GM21515 (cell line): ENCODE data around the gene CASZ1.

Source experiments
- ATAC-seq: cut with Tn5 transposase; IDR thresholded peaks from one replicate; pipeline ENCODE4 v1.9.1; 2021; ENCODE audit not compliant: unreplicated experiment

CASZ1 gene

DNA sequence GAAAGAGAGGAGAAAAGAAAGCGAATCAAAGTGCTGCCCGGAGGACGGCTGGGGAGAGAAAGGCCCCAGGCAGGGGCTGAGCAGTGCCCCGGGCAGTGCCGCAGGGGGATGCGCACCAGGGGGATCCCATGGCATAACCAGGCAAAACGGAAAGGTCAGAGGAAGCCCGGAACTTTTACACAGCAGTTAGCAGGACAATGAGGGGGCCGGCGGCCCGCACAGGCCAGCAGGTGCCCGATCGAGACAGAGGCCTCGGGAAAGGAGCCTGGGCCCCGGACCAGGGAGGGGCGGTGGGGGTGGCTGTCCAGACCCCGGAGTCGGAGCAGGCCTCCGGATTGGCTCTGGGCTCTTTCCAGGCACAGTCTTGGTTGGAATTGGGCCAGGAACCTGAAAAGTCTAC lies 86.8 kb downstream of the CASZ1 start:
- ATAC-seq, result no peak

DNA sequence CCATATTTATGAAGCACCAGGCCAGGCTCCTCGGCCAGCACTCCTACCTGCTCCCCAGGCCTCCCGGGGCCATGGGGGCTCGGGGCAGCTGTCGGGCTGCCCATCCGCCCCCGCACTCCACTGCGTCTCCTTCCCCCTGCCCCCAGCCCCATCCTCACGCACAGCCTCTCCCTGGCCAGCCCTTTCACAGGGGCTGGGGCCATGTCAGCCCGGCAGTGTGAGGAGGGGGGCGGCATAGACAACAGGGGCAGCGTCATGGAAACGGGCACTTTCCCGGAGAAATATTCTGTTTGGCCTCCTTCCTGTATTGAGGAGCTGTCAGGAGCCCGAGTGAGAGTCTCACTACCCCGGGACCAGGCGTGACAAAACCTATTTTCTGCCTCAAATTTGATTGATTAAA lies 87.3 kb downstream of the CASZ1 start:
- no peak for ATAC-seq

DNA sequence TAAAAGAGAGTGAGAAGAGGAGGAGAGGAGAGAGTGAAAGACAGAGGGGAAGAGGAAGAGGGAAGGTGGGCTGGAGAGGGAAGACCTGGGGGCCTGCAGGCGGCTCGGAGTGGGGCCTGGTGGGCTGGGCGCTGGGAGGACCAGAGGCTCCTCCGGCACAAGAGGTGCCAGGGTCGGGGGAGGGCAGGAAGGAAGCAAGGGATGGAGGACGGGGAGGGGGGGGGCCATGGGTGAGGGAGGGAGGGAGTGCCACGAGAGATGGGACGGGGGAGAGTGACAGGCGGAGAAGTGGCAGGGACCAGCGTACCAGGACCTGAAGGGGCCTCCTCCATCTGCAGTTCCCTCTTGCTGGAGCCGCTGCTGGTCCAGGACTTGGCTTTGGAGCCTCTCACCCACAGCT lies 87.7 kb downstream of the CASZ1 start:
- no peak for ATAC-seq

- no peak for ATAC-seq
These were observed 89.2 kb downstream of the CASZ1 start for GRCh38 chr1:10707208-10707607.

GRCh38 chr1:10706376-10706913 lies 90.0 kb downstream of the CASZ1 start:
- ATAC-seq, result no peak

GRCh38 chr1:10705953-10706352 lies 90.5 kb downstream of the CASZ1 start:
- ATAC-seq, result no peak

- no peak for ATAC-seq
These were observed 92.0 kb downstream of the CASZ1 start for GRCh38 chr1:10704368-10704882.

GRCh38 chr1:10703702-10704101 lies 92.7 kb downstream of the CASZ1 start:
- no peak for ATAC-seq

DNA sequence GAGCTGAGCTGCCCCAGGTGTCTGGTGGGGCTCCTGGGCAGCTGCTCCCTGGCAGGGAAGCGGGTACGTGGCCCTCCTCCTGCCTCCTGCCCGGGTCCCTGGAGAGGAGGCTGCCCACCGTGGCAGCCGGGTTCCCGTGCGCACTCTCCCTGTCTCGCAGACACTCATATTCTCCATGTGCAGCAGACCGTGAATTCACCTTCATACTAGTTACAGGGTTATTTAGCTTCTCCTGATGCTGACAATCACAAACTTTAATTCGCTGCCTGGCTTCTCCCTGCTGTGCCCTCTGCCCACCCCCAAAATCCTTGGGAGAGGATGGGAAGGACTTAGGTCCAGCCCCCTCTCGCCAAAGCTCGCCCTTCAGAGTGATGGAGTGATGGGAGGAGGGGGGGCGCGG lies 95.3 kb downstream of the CASZ1 start:
- ATAC-seq, result no peak

- no peak for ATAC-seq
These were observed 97.0 kb downstream of the CASZ1 start for GRCh38 chr1:10699470-10699835.

- ATAC-seq, result no peak
These were observed 97.5 kb downstream of the CASZ1 start for GRCh38 chr1:10698726-10699469.

GRCh38 chr1:10697621-10698160 lies 98.8 kb downstream of the CASZ1 start:
- no peak for ATAC-seq

- no peak for ATAC-seq
These were observed 99.5 kb downstream of the CASZ1 start for GRCh38 chr1:10696977-10697376.

DNA sequence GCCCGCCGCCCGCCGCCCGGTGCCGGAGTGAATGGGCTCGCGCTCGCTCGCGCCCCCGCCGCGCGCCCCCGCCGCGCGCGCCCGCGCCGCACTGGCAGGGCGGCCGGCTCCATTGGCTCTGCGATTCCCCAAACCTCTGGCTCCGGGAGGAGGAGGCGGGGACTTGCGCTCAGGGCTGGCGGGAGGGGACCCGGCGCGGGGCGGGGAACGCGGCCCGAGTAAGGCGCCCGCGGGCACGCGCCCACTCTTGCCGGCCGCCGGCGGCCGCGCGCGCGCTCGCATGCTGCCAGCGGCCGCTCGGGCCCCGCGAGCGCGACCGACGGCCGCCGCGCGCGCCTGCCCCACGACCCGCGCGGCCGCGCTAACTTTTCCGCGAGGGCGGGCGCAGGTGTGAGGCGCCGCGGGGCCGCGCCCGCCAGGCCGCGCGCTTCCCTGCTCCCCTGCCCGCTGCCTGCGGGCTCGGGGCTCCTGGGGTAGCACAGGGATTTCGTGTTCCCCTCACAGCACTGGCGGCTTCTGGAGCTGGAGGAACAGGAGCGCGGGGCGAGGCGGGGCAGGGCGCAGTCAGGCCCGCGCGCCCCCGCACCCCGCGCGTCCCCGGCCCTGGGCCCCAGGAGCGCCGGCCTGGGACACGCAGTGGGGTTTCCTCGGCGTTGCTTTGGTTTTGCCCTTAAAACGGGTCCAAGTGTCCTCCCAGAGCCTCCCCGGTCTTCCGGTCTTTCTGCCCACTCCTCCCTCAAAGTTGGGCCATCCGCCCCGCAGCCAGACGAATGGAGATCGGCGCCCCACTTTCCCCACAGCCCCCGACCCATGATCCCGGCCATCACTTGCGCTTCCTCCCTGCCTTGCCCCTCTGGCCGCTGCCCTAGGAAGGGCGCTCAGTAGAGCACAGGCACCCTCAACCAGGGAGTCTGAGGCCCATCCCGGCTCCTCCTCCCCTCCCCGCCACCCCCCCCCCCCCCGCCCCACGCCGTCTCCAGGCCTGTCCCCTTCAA lies 101.5 kb downstream of the CASZ1 start:
- no peak for ATAC-seq

GRCh38 chr1:10694274-10694632 lies 102.2 kb downstream of the CASZ1 start:
- no peak for ATAC-seq

DNA sequence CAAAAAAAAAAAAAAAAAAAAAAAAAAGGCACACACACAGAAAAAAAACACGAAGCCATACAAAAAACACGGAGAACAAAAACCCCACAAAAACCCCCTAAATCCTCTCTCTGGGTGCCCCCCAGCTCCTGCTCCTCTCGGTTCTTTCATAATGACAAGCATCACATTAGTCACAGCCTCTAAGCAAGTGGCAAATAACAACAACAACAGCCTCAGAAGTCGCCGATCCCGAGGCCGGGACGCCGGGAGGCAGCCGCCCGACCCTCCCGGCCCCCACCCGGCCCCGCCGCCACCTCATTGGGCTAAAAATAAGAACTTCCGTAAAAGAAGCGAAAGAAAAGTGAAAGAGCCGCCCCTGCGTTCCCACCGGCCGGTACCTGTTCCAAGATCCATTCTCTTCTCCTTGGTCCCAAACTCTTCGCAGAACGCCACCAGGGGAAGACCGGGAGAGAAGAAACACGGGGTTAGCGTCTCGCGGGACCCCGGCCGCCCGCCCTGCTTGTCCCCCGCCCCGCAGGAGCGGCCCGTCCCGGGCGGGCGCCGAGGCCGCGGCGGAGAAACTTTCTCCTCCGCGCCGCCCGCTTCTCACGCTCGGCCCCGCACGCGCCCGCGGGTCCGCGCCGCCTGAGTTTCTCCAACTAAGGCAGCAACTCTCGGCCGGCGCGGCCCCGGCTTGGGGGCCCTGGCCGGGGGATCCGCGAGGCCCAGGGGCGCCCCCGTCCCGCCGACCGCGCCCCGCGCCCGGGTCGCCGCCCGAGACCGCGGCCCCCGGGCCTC lies 102.8 kb downstream of the CASZ1 start:
- ATAC-seq, result no peak

DNA sequence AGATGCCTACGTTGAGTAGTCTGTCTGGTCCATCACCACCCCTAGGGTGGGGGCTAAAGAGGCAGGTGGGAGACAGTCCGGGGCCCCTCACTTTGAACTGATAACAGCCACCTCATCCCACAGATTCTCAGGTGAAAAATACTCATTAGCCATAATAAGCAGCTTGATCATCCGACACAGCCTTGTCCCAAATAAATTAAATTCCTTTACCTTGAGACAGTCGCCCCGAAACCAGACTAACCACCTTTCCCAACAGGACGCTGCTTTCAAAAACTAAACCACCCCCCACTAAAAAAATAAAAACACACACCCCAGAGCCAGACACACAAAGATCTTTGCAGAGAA lies 103.3 kb downstream of the CASZ1 start:
- ATAC-seq, result no peak

- no peak for ATAC-seq
These were observed 103.9 kb downstream of the CASZ1 start for GRCh38 chr1:10692401-10693021.

- no peak for ATAC-seq
These were observed 104.7 kb downstream of the CASZ1 start for GRCh38 chr1:10691740-10692125.

DNA sequence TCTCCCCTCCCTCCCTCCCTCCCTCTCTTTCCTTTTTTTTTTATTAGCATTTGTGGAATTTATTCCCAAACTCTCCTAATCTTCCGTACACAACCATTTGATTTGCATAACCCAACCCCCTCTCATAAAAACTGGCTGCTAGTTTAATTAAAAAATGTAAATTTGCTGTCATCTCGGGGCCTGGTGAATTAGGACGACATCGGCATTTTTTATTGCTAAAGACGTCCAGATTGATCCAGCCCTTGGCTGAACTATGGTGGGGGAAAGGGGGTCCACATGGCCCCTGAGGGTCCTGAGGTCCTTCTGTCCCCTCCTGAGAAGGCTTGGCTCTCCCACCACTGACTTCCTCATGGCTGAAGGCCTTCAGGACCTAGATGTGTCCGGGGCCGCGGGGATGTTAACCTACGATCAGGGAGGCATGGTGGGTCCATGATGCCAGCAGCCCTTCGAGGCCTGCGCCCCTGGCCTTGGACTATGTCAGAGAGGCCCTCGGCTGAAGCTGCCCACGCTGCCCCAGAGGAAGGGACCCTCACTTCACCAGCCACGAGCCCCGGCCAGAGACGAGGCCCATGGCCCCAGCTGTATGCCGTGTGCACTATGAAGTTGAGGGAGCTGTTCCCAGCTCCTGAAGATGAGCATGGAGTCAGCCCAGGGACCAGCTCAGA lies 105.2 kb downstream of the CASZ1 start:
- ATAC-seq, result no peak
